PC-3 (cell line): ENCODE data around the gene PTBP2. TPM values are rescaled to one million over a fixed set of nuclear protein-coding genes. Genes with fewer than 3 reads are reported as not detected.

Experiments used
- ATAC-seq: fragments of 200-7000 bp; cut with Tn5 transposase; 2 replicates; pipeline ENCODE4 v1.9.1; 2020; ENCODE audit warnings: mild to moderate bottlenecking, moderate library complexity
- BruUV-seq: library from RNA; stranded (reverse); fragments of 400-500 nt; replicated peaks from 2 replicates; lab custom pipeline; 2021; lab: Mats Ljungman, UMichigan
- CTCF ChIA-PET: fragments of 300-600 bp; sonication (Branson Sonifier 250); formaldehyde crosslinking; loops from one replicate; lab custom pipeline; 2022; ENCODE audit warnings: antibody characterized with exemption; lab: Charles Lee
- POLR2A ChIA-PET: fragments of 300-600 bp; sonication (Branson Sonifier 250); formaldehyde crosslinking; loops from one replicate; lab custom pipeline; 2022; ENCODE audit warnings: antibody characterized with exemption; ENCODE audit not compliant: unreplicated experiment; lab: Charles Lee
- DNase-seq: peaks from one replicate; pipeline ENCODE4 v3.0.0-alpha.2; 2015
- H2AFZ ChIP-seq: fragments of 300-600 bp; sonication (generic); 2 replicates; pipeline ENCODE4 v1.6.0; 2016; ENCODE audit warnings: antibody characterized with exemption, low read length
- H3F3A ChIP-seq: fragments of 300-600 bp; sonication (generic); one replicate; pipeline ENCODE4 v1.6.0; 2017; ENCODE audit warnings: antibody characterized with exemption, low read length, control low read depth, mild to moderate bottlenecking; ENCODE audit not compliant: unreplicated experiment
- H3K27ac ChIP-seq: fragments of 300-600 bp; sonication (generic); 2 replicates; pipeline ENCODE4 v1.5.1; 2016; ENCODE audit warnings: mild to moderate bottlenecking, low read length
- H3K27me3 ChIP-seq: fragments of 300-600 bp; sonication (generic); 2 replicates; pipeline ENCODE4 v1.6.1; 2016; ENCODE audit warnings: low read length, mixed read lengths
- H3K36me3 ChIP-seq: fragments of 300-600 bp; sonication (generic); 2 replicates; pipeline ENCODE4 v1.6.1; 2016; ENCODE audit warnings: low read depth, mixed run types, low read length, mixed read lengths
- H3K4me1 ChIP-seq: fragments of 300-600 bp; sonication (generic); 2 replicates; pipeline ENCODE4 v1.5.1; 2016; ENCODE audit warnings: low read length; ENCODE audit not compliant: insufficient read depth
- H3K4me2 ChIP-seq: fragments of 300-600 bp; sonication (generic); 2 replicates; pipeline ENCODE4 v1.6.0; 2016; ENCODE audit warnings: low read length
- H3K4me3 ChIP-seq: fragments of 300-600 bp; sonication (generic); 2 replicates; pipeline ENCODE4 v1.5.1; 2016; ENCODE audit warnings: mild to moderate bottlenecking, low read length, mixed read lengths
- H3K79me2 ChIP-seq: fragments of 300-600 bp; sonication (generic); 2 replicates; pipeline ENCODE4 v1.6.1; 2017; ENCODE audit warnings: low read length, mixed read lengths
- H3K9ac ChIP-seq: fragments of 300-600 bp; sonication (generic); 2 replicates; pipeline ENCODE4 v1.6.0; 2016; ENCODE audit warnings: mild to moderate bottlenecking, low read length
- H3K9me2 ChIP-seq: fragments of 300-600 bp; sonication (generic); replicated peaks from 2 replicates; pipeline ENCODE4 v1.6.1; 2016; ENCODE audit warnings: mixed run types, low read length, mixed read lengths
- H3K9me3 ChIP-seq: fragments of 300-600 bp; sonication (generic); 2 replicates; pipeline ENCODE4 v1.6.1; 2016; ENCODE audit warnings: low read length, mixed read lengths
- H4K20me1 ChIP-seq: fragments of 300-600 bp; sonication (generic); 2 replicates; pipeline ENCODE4 v1.6.1; 2016; ENCODE audit warnings: low read length, mixed read lengths
- CTCF ChIP-seq: fragments of 300-600 bp; sonication (generic); conservative IDR thresholded peaks from 2 replicates; pipeline ENCODE4 v1.5.1; 2017; ENCODE audit warnings: antibody characterized with exemption, low read depth, mild to moderate bottlenecking, low read length
- EZH2 ChIP-seq: fragments of 300-600 bp; sonication (generic); IDR thresholded peaks from one replicate; pipeline ENCODE4 v1.6.1; 2017; ENCODE audit warnings: antibody characterized with exemption, mild to moderate bottlenecking, low read length; ENCODE audit not compliant: unreplicated experiment
- EZH2phosphoT487 ChIP-seq: fragments of 300-600 bp; sonication (generic); IDR thresholded peaks from 2 replicates; pipeline ENCODE4 v1.6.1; 2018; ENCODE audit warnings: mild to moderate bottlenecking, antibody characterized with exemption, low read length, borderline replicate concordance
- intact Hi-C: fragments of 100-400 bp; cut with micrococcal nuclease; formaldehyde crosslinking; loops from 2 replicates; pipeline ENCODE4 v1.9.0; 2023
- total RNA-seq: library from RNA; depleted of rRNA; stranded (reverse); fragments of >200 nt; gene quantifications from 2 replicates; pipeline ENCODE4 v1.2.3, GENCODE V29; 2014

The PTBP2 gene
- total RNA-seq, 1 experiment from 2014 or later, result 18.6 TPM

GRCh38 chr1:96825950-96826576 is 104.5 kb downstream of the PTBP2 start:
- intact Hi-C loops, result no loop called here
- Histone ChIP-seq H3K9me2 (no peaks in the 10 kb centered on the region), H3K27me3 (no peaks in the 10 kb centered on the region), H3K4me3 (no peak overlapping the region), H3K4me2 (no peak overlapping the region), H2AFZ (no peak overlapping the region), H3K4me1 (no peaks in the 10 kb centered on the region), H3K9ac (no peak overlapping the region), H3K79me2 (no peaks in the 10 kb centered on the region), H3K36me3 (no peaks in the 10 kb centered on the region), H3K27ac (no peak overlapping the region), H3F3A (no peaks in the 10 kb centered on the region), H3K9me3 (no peaks in the 10 kb centered on the region), H4K20me1 (no peaks in the 10 kb centered on the region)
- TF ChIP-seq CTCF (no peak), EZH2phosphoT487 (no peak), EZH2 (no peak)
- ChIA-PET CTCF (no interaction called here), POLR2A (no interaction called here)
- ATAC-seq (no peak), DNase-seq (no peak)
- no TSS peak for BruUV-seq

DNA sequence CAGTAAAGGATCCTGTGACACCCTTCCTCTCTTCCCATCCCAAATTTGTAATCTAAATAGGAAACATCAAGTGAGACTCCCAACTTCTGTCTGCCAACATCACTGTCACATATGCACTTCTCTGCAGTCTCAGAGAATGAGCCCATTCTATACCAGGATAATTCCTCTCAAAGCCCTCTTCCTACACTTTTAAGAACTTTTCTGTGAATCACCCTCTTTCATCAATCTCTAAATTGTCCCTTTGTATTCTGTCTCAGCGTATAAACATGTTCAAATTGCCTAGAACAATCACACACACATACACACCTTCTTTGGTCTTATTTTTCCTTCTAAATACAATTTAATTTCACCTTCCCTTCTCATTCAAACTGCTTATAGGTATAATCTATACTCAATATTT is 111.8 kb downstream of the PTBP2 start:
- Histone ChIP-seq H3K27me3 (no peaks in the 10 kb centered on the region), H3K9me3 (no peaks in the 10 kb centered on the region), H3K4me2 (no peak overlapping the region), H3K9ac (no peak overlapping the region), H3K79me2 (no peaks in the 10 kb centered on the region), H4K20me1 (no peaks in the 10 kb centered on the region), H3K36me3 (no peaks in the 10 kb centered on the region), H3K4me1 (no peaks in the 10 kb centered on the region), H2AFZ (no peak overlapping the region), H3K27ac (no peak overlapping the region), H3K9me2 (no peaks in the 10 kb centered on the region), H3F3A (no peaks in the 10 kb centered on the region), H3K4me3 (no peak overlapping the region)
- ATAC-seq (no peak), DNase-seq (no peak)
- no peak for TF ChIP-seq EZH2phosphoT487
- no peak for TF ChIP-seq EZH2
- TF ChIP-seq CTCF, result no peak
- ChIA-PET CTCF (no interaction called here), POLR2A (no interaction called here)
- intact Hi-C loops, result no loop called here
- BruUV-seq, result no TSS peak

GRCh38 chr1:96834986-96835385 is 113.4 kb downstream of the PTBP2 start:
- no peaks in the 10 kb centered on the region for H3K9me2 ChIP-seq
- no peaks in the 10 kb centered on the region for H3K4me1 ChIP-seq
- no peaks in the 10 kb centered on the region for H3F3A ChIP-seq
- H3K4me2 ChIP-seq, result no peak overlapping the region
- H3K9ac ChIP-seq, result no peak overlapping the region
- CTCF ChIA-PET, result no interaction called here
- no peaks in the 10 kb centered on the region for H3K9me3 ChIP-seq
- DNase-seq (no peak), ATAC-seq (no peak)
- H2AFZ ChIP-seq, result no peak overlapping the region
- no peaks in the 10 kb centered on the region for H4K20me1 ChIP-seq
- intact Hi-C loops, result no loop called here
- no peak overlapping the region for H3K27ac ChIP-seq
- no peak overlapping the region for H3K4me3 ChIP-seq
- BruUV-seq, result no TSS peak
- no peaks in the 10 kb centered on the region for H3K27me3 ChIP-seq
- TF ChIP-seq CTCF, result no peak
- no peak for TF ChIP-seq EZH2phosphoT487
- TF ChIP-seq EZH2, result no peak
- no peaks in the 10 kb centered on the region for H3K79me2 ChIP-seq
- POLR2A ChIA-PET, result no interaction called here
- no peaks in the 10 kb centered on the region for H3K36me3 ChIP-seq
